HG02763 (cell line): Measurements from ENCODE around the gene STH.
"Not testable (repeated sequence)": the region's sequence is repeated elsewhere in the genome, so short reads cannot be mapped to it uniquely, and the experiment has no call there.

Experiments used
- ATAC-seq: cut with Tn5 transposase; IDR thresholded peaks from one replicate; pipeline ENCODE4 v1.9.1; 2021; ENCODE audit warnings: mild to moderate bottlenecking, moderate library complexity; ENCODE audit not compliant: unreplicated experiment

STH gene

GRCh38 chr17:45998987-45999899 lies at the start of gene STH:
TSS of gene STH (plus strand) at chr17:45999250. CDS start at chr17:45999280, 30 bp downstream.
- no peak for ATAC-seq

- no peak for ATAC-seq
Measured at GRCh38 chr17:45949755-45950320, 49.2 kb upstream of the STH start.

DNA sequence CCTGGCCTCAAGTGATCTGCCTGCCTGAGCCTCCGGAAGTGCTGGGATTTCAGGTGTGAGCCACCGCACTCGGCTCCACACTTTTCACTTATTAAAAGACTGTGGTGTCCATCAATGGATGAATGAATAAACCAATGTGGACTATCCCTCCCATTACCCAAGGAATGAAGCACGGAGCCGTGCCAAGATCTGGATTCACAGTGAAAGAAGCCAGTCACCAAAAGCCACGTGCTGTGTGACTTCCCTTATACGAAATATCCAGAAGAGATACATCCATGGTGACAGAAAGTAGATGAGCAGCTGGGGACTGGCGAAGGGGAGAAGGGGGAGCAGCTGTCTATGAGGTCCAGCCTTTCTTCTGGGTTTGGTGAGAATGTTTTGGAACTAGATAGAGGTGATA lies 48.2 kb upstream of the STH start:
- ATAC-seq = no peak

DNA sequence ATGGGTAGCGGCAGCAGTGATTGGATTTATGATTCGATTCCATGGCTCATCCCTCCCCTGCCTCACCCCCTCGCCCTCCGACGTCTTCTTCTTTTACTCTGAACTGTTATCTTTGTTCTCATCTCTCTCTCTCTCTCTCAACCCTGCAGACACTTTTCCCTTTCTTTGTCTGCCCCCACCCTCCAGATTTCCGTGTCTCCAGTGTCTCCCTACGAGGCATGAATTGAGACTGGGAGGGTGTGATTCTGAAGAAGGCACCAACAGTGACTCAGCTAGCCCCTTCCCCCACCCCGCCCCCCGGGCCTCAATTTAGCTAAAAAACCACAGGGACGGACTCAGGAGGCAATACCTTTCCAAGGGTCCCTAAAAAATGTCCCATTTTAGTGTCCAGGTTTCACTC lies 47.6 kb upstream of the STH start:
- no peak for ATAC-seq

DNA sequence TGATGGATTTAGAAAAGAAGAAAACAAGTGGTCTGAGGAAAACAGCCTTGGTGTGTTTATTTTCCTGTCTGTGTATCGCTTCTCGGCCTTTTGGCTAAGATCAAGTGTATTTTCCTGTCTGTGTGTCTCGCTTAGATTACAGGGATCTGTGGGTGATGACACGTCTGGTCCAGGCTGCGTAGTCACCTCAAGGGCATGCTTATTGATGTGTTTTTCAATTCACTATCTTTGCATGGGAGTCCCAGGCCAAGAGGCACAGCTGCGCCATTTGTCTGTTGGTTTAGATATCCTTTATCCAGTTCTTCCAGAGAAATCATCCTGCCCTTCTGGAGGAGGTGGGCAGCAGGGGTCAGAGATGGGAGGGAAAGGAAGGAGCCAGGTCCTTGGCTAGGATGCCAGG lies 47.1 kb upstream of the STH start:
- no peak for ATAC-seq

DNA sequence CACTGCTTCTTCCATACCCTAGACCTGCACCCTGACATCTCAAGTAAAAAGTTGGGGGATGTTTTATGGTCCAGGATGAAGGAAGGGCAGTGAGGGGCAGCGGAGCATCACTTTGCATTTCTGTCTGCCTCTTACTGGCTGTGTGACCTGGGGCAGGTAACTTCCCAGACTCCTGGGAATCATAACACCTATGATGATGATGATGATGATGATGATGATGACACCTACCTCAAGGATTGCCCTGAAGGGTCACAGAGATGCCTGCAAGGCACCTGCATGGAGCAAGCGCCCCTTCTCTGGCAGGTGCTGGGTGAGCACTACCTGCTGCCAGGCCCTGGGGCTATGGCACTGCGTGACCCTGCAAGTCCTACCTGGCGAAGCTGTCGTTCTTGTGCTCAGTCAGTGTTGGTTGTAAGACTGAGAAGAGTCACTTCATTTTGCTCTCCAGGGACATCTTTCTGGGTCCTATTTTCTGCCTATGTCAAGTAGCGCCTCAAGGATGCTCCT lies 46.2 kb upstream of the STH start:
- ATAC-seq = no peak

DNA sequence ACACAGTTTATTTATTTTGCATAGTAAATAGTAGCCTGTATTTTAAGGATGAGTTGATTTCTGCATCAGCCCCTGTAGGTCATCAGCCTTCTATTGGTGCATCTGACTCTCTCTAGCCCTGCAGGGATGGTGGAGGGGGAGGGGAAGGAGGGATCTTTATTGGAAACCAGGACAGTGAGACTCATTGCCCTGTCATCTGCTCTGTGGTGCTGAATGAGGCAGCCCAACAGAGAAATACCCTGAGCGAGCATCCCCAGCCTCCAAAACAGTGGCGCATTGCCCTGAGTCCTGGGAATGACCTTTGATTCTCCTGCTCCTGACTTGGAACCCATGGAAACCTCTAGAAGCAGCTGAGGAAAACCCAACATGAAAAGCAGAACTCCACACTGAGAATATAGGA lies 45.5 kb upstream of the STH start:
- ATAC-seq = no peak

- no peak for ATAC-seq
Measured at GRCh38 chr17:45954914-45955313, 44.1 kb upstream of the STH start.

DNA sequence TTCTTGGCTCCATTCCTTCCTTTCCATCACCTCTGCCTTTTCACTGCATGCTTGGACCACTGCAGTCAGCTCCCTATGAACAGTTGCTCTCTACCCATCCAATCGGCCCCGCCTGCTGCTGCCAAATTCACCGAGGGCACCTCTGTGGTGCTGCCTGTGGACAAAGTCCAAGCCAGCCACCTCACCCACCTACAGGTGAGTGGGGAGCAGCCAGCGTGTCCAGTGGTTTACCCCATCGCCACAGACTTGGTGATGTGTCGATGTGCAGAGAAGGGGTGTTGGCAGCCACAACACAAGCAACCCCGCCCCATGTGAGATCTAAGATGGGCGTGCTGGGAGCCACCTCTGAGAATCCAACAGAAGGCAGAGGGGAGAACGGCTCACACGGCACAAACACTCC lies 43.7 kb upstream of the STH start:
- no peak for ATAC-seq

DNA sequence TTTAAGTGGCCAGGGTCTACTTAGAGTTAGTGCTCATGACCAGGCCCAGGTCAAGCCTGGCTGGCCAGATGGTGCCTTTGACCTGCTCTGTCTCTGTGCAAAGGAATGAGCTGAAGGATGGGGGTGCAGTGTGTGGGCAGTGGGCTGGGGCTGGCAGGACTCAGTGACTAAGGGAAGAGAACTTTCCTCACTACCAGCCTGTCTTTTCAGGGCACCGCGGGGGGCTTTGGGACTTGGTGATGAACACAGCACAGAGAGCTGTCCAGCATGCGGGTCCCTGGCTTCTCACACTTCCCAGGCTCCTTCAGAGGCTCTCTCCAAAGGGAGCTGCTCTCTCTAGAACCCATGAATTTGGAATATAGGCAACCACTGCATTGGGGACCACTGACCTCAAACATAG lies 43.0 kb upstream of the STH start:
- no peak for ATAC-seq

GRCh38 chr17:45956746-45957145 lies 42.3 kb upstream of the STH start:
- not testable (repeated sequence) for ATAC-seq

GRCh38 chr17:45958307-45958706 lies 40.7 kb upstream of the STH start:
- no peak for ATAC-seq

DNA sequence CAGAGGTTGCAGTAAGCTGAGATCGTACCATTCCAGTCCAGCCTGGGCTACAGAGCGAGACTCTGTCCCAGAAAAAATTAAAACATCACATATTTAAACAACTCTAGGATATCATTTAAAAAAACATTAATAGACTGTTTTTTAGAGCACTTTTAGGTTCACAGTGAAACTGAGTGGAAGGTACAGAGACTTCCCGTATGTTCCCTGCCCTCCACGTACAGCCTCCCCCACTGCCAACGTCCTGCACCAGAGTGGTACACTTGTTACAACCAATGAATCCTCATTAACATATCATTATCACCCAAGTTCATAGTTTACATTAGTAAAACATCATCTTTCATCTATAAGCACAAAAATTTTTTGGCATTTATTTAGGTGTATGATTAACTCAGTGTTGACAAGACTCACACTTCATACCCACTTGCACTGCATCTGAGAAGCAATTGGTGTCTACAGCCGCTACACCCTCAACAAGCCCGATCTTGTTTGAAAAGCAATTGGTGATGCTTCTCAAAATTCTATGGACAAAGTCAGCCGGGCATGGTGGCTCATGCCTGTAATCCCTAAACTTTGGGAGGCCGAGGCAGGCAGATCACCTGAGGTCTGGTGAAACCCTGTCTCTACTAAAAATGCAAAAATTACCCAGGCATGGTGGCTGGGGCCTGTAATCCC lies 39.9 kb upstream of the STH start:
- no peak for ATAC-seq

- no peak for ATAC-seq
Measured at GRCh38 chr17:45960311-45960710, 38.7 kb upstream of the STH start.

GRCh38 chr17:45961206-45961605 lies 37.8 kb upstream of the STH start:
- ATAC-seq = no peak

GRCh38 chr17:45962221-45962972 lies 36.7 kb upstream of the STH start:
- ATAC-seq = no peak

- ATAC-seq = no peak
Measured at GRCh38 chr17:45963283-45963682, 35.8 kb upstream of the STH start.

- no peak for ATAC-seq
Measured at GRCh38 chr17:45963889-45964288, 35.2 kb upstream of the STH start.

- no peak for ATAC-seq
Measured at GRCh38 chr17:45964634-45965033, 34.4 kb upstream of the STH start.

GRCh38 chr17:45965812-45966211 lies 33.2 kb upstream of the STH start:
- ATAC-seq = no peak
